K562 (cell line): ENCODE results near the gene PRR29. TPM values are rescaled to one million over a fixed set of nuclear protein-coding genes. Genes with fewer than 3 reads are reported as not detected.

Experiments used
- BCOR ChIP-seq: fragments of 450-650 bp; IDR thresholded peaks from 2 replicates; pipeline ENCODE4 v1.6.1; 2016
- CEBPG ChIP-seq, 3 experiments: fragments of 200-800 bp in 1 of 3; sonication (Bioruptor generic) in 1 of 3; sonication (generic) in 1 of 3; formaldehyde crosslinking in 1 of 3; IDR thresholded peaks in 2 of 3; conservative IDR thresholded peaks in 1 of 3; 2 replicates each; pipeline versions ENCODE4 v1.6.1 to v1.8.0; 2016 to 2022; ENCODE audit warnings: missing compliant biosample characterization in 2 of 3, missing genetic modification characterization in 2 of 3, mild to moderate bottlenecking in 1 of 3, missing genetic modification reagents in 1 of 3
- EZH2 ChIP-seq: IDR thresholded peaks from 2 replicates; pipeline ENCODE4 v1.6.1; 2012; ENCODE audit warnings: low read depth, mild to moderate bottlenecking, inconsistent platforms, low read length, borderline replicate concordance
- FOXK1 ChIP-seq: sonication (generic); formaldehyde crosslinking; IDR thresholded peaks from 2 replicates; pipeline ENCODE4 v1.8.0; 2022; ENCODE audit warnings: missing genetic modification reagents, mild to moderate bottlenecking, borderline replicate concordance
- HOXB6 ChIP-seq: fragments of 250-450 bp; sonication (Bioruptor Pico); IDR thresholded peaks from 2 replicates; pipeline ENCODE4 v1.5.1; 2022; ENCODE audit warnings: mild to moderate bottlenecking, borderline replicate concordance
- JUN ChIP-seq, 2 experiments: sonication (generic) in 1 of 2; formaldehyde crosslinking in 1 of 2; IDR thresholded peaks; 2 replicates each; pipeline versions ENCODE4 v1.6.1 to v1.8.0; 2012 to 2022; ENCODE audit warnings: borderline replicate concordance in 2 of 2, mild to moderate bottlenecking in 2 of 2, improper control_type of control experiment in 1 of 2, low read depth in 1 of 2, low read length in 1 of 2, missing genetic modification reagents in 1 of 2
- MGA ChIP-seq: fragments of 450-650 bp; IDR thresholded peaks from 2 replicates; pipeline ENCODE4 v1.6.1; 2016; ENCODE audit warnings: mild to moderate bottlenecking, moderate library complexity
- POLR2AphosphoS5 ChIP-seq: IDR thresholded peaks from 2 replicates; pipeline ENCODE4 v1.6.1; 2011; ENCODE audit warnings: mild to moderate bottlenecking, low read depth, low read length, moderate library complexity; ENCODE audit not compliant: control insufficient read depth, insufficient read depth
- SAFB ChIP-seq: fragments of 200-400 bp; formaldehyde crosslinking; IDR thresholded peaks from 2 replicates; pipeline ENCODE4 v1.6.1; 2017; ENCODE audit warnings: low read depth, low read length, borderline replicate concordance
- TBL1XR1 ChIP-seq, 2 experiments: IDR thresholded peaks; 2 replicates each; pipeline ENCODE4 v1.6.1; 2012; ENCODE audit warnings: improper control_type of control experiment in 2 of 2, low read length in 2 of 2, mild to moderate bottlenecking in 1 of 2
- YY1 ChIP-seq, 3 experiments: IDR thresholded peaks; 2 replicates each; pipeline ENCODE4 v1.6.1; 2011; ENCODE audit warnings: low read length in 2 of 3, mild to moderate bottlenecking in 2 of 3, moderate library complexity in 2 of 3, borderline replicate concordance in 1 of 3, control low read depth in 1 of 3, low read depth in 1 of 3; ENCODE audit not compliant: insufficient read depth in 3 of 3, insufficient replicate concordance in 2 of 3, control insufficient read depth in 1 of 3, insufficient read length in 1 of 3; ENCODE audit errors: extremely low read depth in 1 of 3
- ZNF140 ChIP-seq: fragments of 250-450 bp; sonication (Bioruptor Pico); IDR thresholded peaks from 2 replicates; pipeline ENCODE4 v1.8.0; 2021; ENCODE audit warnings: moderate library complexity, mild to moderate bottlenecking, inconsistent platforms
- polyA plus RNA-seq, 8 experiments: library from polyadenylated mRNA; depleted of rRNA in 4 of 8; stranded (reverse) in 5 of 8; unstranded in 3 of 8; fragments of >200 nt; fragmentation: Nextera tagmentation in 2 of 8; fragmentation: Illumina TruSeq in 1 of 8; extraction: Ambion mirVana in 2 of 8; extraction: Trizol in 1 of 8; gene quantifications; 2 replicates each; pipeline versions ENCODE4 v1.2.1 to v1.2.3, GENCODE V29; 2011 to 2014; ENCODE audit warnings: inconsistent platforms in 1 of 8, missing spikeins in 1 of 8
- total RNA-seq, 7 experiments: library from RNA; depleted of rRNA in 6 of 7; stranded (reverse); fragments of >200 nt in 6 of 7; fragmentation: Illumina TruSeq in 2 of 7; extraction: Trizol in 2 of 7; gene quantifications; 2 replicates each; pipeline versions ENCODE4 v1.2.1 to v1.2.3, GENCODE V29; 2011 to 2021; ENCODE audit warnings: low replicate concordance in 1 of 7

The PRR29 gene
- total and polyA plus RNA-seq, 9 of the 15 experiments (the other 6 are each of a cell fraction or from before 2014, with no cell fraction given), result 0.08 to 0.58 (median 0.15) TPM; not detected in 5

DNA sequence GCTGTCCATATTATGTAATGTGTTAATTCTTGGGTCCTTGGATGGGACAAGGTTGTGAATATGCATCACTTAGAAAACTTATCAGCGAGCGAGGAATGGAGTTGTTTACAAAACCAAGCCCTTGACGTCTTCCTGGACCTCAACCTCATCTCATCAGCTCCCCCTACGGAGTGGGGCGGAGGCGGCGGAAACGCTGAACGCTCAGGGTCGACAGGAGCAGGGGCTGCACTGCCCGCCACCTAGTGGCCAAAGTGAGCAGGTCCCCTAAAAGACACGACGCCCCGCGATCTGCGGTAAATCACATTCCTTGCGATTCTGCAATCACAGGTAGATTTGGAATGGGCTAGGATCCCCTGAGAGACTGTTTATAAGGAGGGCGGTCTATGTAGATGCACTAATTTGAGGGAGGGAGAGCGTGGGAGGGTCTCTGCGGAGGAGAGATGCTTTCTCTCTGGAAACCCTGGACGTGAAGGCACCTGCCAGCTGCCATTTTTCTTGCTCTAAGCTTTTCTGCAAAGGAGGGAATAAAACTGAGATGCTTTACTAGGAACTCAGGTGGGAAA, 27.7 kb downstream of the PRR29 start (continued):
- TF ChIP-seq MGA, result 0 out of 2 replicates have a peak, but pooled peaks have one; percentile 26
- TF ChIP-seq TBL1XR1 (IDR thresholded peaks at IDR 0.05; ENCODE audit: low read length in 2 of 2), result peak in 1 of 2 experiments; percentile 52; a peak in 2 of 4 replicates
- TF ChIP-seq SAFB, result no peak
- TF ChIP-seq POLR2AphosphoS5, result no peak
- TF ChIP-seq ZNF140 (CRISPR knock-in tag), result no peak
- peak; percentile 95; the same call in 1 of the 2 replicates for TF ChIP-seq FOXK1 (CRISPR knock-in tag)
- no peak for TF ChIP-seq EZH2
- no peak for TF ChIP-seq CEBPG (CRISPR knock-in tag; IDR thresholded peaks at IDR 0.05)
- no peak for TF ChIP-seq CEBPG (tag; conservative IDR thresholded peaks at IDR 0.05 in 1 of 2, IDR thresholded peaks at IDR 0.05 in 1 of 2)
- no peak for TF ChIP-seq HOXB6 (CRISPR knock-in tag)
- TF ChIP-seq YY1 (IDR thresholded peaks at IDR 0.05; ENCODE audit: borderline replicate concordance in 1 of 3, control insufficient read depth in 1 of 3, extremely low read depth in 1 of 3, insufficient read depth in 3 of 3, insufficient read length in 1 of 3, insufficient replicate concordance in 2 of 3, low read depth in 1 of 3, low read length in 2 of 3), result peak in 2 of 3 experiments; percentile 21 to 61
- peak; percentile 53; the same call in 1 of the 2 replicates for TF ChIP-seq BCOR
- TF ChIP-seq JUN (IDR thresholded peaks at IDR 0.05; ENCODE audit: borderline replicate concordance, low read depth, low read length), result peak; percentile 70; the same call in 1 of the 2 replicates
- no peak for TF ChIP-seq JUN (CRISPR knock-in tag; IDR thresholded peaks at IDR 0.05; ENCODE audit: borderline replicate concordance)
